GM18520 (cell line): ENCODE data around the gene PRRX1.

Experiments
- ATAC-seq: cut with Tn5 transposase; IDR thresholded peaks from one replicate; pipeline ENCODE4 v1.9.1; 2021; ENCODE audit not compliant: unreplicated experiment

The PRRX1 gene

GRCh38 chr1:170686291-170686690 is 22.4 kb downstream of the PRRX1 start:
- ATAC-seq: no peak

DNA sequence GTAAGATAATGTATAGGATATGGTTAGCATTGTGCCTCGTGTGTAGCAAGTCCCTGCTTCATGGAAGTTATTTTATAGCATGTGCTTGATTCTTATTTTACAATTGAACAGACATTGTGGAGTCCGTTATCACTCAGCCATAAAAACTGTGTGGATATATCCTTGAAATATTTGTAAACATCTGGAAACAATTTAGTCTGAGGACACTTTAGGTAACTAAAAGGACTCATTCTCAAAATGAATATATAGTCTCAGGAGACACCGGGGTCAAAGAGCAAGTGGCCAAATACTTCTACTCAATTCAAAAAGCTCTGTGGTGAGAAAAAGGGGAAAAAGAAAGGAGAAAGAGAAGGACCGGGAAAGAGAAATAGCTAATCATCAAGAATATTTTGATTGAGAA is 23.7 kb downstream of the PRRX1 start:
- no peak for ATAC-seq

DNA sequence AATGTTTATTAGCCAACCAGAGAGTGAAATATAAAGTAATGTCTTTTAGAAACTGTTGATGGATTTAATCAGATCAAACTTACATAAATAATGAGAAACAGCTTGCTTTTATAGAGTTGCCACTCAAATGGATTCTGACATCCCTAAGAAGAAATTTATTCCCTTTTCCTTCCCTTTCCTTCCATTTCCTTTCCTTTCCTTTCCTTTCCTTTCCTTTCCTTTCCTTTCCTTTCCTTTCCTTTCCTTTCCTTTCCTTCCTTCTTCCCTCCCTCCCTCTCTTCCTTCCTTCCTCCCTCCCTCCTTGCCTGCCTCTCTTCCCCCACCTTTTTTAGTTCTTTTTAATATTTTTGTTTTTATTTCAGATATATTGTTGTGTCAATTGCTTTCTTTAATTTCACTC is 27.3 kb downstream of the PRRX1 start:
- ATAC-seq: no peak

- ATAC-seq: no peak
These were observed 29.1 kb downstream of the PRRX1 start for GRCh38 chr1:170692866-170693575.

GRCh38 chr1:170694172-170694926 is 30.4 kb downstream of the PRRX1 start:
- ATAC-seq: no peak

GRCh38 chr1:170695955-170696590 is 32.1 kb downstream of the PRRX1 start:
- ATAC-seq: no peak

DNA sequence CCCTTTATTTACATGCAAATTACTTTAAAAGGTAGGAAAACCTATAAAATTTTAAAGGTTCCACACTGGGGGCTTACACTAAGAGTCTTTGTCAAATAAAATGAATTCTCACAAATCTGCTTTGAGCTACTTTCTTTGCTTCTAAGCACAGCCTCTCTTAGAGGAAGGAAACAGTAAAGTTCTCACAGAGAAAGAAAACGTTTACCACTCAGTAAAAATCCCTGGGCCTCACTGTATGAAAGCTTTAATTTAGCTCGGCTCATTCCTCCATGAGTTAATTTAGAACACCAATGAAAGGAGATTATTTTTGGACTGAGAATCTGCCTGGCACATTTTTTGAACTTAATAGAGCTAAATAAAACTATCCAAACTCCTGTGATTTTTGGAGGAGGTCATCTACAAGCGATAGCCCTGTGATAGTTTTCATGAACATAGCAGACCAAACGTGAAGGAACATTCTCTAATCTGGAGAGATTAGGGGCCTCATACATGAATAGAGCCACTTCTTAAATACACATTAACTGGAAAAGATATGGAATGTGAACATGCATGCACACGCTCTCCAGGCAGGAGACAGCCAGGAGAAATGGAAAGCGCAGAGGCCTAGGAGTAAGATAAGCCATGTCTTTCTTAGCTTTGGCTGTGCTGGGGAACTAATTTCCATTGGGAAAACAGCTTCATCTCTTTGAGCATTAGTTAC is 32.8 kb downstream of the PRRX1 start:
- no peak for ATAC-seq

GRCh38 chr1:170697316-170697715 is 33.4 kb downstream of the PRRX1 start:
- no peak for ATAC-seq

GRCh38 chr1:170698301-170699275 is 34.7 kb downstream of the PRRX1 start:
- ATAC-seq: no peak

GRCh38 chr1:170699696-170700095 is 35.8 kb downstream of the PRRX1 start:
- ATAC-seq: no peak

GRCh38 chr1:170700842-170701615 is 37.1 kb downstream of the PRRX1 start:
- no peak for ATAC-seq

DNA sequence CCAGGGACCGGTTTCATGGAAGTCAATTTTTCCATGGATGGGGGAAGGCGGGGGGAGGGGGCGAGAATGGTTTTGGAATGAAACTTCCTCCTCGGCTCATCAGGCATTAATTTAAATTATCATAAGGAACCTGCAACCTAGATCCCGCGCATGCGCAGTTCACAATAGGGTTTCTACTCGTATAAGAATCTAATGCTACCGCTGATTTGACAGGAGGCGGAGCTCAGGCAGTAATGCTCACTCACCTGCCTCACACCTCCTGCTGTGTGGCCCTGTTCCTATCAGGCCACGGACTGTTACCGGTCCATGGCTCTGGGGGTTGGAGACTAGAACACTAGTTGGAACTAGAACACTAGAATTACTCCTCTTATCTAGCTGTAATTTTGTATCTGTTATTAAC is 38.0 kb downstream of the PRRX1 start:
- no peak for ATAC-seq

- no peak for ATAC-seq
These were observed 39.7 kb downstream of the PRRX1 start for GRCh38 chr1:170703591-170703990.

DNA sequence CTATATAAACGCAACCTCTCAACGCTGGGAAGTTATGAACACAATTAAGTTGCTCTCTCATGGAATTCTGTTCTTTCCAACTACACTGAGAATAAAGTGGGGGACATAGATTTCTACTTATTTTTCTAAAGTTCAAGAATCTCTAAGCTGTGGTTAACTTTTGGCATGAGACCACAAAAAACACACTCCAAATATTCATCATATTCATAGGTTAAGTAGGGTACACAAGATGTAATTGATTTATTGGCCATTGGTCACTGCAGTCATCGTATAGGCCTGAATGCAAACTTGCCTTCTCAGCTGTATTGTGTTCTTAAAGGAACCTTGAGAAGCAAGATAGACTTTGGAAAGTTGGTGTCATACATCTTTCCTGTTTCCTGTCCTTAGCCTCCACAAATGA is 40.3 kb downstream of the PRRX1 start:
- ATAC-seq: no peak

DNA sequence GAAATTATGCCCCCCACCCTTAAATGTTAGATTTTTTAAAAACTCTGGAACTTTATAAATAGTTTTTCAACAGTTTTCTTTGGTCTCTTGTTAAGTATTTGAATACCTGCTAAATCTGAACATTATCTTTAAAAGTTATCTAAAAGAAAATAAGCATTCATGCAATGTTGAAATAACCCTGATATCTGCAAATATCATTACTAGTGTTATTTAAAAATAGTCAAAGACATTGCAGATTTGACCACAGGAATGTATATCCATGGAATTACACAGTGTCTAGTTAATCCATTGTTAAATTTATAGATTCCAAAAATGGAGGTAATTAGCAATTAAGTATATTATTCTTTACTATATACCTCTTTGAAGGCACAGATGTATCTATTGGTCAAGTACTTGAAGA is 42.0 kb downstream of the PRRX1 start:
- ATAC-seq: no peak

DNA sequence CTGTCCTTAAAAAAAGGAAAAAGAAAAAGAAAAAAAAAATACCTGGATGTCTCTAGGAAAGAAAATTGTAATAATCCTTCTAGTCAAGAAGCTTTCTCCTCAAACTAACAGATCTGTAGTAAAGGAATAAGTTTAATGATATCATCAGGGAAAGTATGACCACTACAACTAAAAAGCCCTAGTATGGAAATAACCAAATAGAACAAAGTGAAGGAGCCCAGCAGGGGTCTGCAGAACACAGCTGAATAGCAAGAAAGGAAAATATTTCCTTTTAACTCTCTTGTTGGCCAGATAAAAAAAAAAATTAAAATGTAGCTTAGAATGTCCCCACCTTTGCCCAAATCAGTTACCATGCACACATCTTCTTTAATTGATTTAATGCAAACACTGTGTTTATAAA is 43.2 kb downstream of the PRRX1 start:
- ATAC-seq: no peak

DNA sequence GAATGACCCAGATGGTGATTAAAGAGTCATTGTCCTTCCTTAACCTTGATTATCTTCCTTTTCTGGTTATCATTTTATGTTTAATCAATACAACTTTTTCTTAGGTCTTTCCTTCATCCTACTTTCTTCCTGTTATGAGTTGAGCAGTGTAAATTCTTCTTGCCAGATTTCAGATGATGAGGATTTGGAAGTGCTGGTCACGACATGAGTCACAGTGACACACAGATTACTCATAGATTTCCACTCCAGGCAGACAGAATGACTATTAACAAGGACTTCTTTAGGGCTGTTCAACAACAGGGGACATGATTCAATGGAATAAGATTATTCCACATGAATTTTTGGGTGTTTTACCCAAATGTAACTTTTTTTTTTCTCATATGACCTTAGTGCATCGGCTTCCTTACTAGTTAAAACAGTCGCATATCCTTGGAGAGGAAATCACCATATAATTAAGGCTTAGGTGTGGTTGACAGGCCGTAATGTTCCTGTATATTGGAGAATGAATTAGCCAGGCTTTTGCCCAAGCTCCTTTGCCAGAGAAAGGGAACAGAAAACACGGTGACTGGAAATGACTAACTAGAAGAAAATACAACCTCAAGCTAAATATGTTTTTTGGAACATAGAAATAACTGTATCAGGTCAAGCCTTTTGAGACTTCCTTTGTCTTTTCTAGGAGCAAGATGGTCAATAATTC is 44.2 kb downstream of the PRRX1 start:
- ATAC-seq: no peak

- ATAC-seq: no peak
These were observed 47.8 kb downstream of the PRRX1 start for GRCh38 chr1:170711682-170712081.

DNA sequence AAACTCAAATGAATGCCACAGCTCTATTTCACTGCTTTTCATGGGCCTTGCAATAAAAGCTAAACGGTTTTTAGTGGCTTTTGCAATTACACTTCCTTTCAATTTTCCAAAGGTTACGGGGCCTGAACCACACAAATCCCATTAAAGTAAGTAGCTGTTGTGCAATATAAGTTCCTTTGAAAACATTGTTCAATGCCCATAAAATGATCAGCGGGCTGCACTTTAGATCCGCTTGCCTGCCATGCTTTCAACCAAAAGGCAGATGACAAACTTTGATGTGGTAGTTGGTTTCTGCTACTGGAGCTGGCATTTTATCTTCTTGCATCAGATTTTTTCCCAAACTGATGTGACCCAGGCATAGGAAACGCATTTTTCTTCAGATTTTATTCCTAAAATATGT is 50.2 kb downstream of the PRRX1 start:
- ATAC-seq: no peak
